ENCODE measurements around the gene ATXN10.

DNA sequence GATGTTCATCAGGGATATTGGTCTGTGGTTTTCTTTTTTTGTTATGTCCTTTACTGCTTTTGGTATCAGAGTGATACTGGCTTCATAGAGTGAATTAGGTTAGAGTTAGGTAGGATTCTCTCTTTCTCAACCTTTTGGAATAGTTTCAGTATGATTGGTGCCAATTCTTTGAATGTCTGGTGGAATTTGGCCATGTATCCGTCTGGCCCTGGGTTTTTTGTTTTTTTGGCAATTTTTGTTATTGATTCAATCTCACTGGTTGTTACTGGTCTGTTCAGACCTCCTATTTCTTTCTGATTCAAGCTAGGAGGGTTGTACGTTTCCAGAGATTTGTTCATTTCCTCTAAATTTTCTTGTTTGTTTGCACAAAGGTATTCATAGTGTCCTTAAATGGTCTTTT is 54.4 kb downstream of the ATXN10 start:
- TF ChIP-seq, protein P1, sequence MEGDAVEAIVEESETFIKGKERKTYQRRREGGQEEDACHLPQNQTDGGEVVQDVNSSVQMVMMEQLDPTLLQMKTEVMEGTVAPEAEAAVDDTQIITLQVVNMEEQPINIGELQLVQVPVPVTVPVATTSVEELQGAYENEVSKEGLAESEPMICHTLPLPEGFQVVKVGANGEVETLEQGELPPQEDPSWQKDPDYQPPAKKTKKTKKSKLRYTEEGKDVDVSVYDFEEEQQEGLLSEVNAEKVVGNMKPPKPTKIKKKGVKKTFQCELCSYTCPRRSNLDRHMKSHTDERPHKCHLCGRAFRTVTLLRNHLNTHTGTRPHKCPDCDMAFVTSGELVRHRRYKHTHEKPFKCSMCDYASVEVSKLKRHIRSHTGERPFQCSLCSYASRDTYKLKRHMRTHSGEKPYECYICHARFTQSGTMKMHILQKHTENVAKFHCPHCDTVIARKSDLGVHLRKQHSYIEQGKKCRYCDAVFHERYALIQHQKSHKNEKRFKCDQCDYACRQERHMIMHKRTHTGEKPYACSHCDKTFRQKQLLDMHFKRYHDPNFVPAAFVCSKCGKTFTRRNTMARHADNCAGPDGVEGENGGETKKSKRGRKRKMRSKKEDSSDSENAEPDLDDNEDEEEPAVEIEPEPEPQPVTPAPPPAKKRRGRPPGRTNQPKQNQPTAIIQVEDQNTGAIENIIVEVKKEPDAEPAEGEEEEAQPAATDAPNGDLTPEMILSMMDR (IDR thresholded peaks at IDR 0.05): no peak
- no peak for TF ChIP-seq POLR2A (IDR thresholded peaks at IDR 0.05)
